Breast epithelium (tissue), 4 donors: ENCODE data around the gene NUDT1. TPM values are rescaled to one million over a fixed set of nuclear protein-coding genes. Genes with fewer than 3 reads are reported as not detected.

Experiments
- DNase-seq, 2 donors: peaks; one replicate each; pipeline ENCODE4 v3.0.0-alpha.2; 2019; ENCODE audit warnings: low spot score in 2 of 2
- H3K27ac ChIP-seq, 2 donors: fragments of 200-600 bp; sonication (generic) in 1 of 2; one replicate each; pipeline ENCODE4 v1.5.1; 2016 to 2019; ENCODE audit warnings: mild to moderate bottlenecking in 1 of 2
- H3K27me3 ChIP-seq, 2 donors: fragments of 200-600 bp; sonication (generic) in 1 of 2; one replicate each; pipeline versions ENCODE4 v1.5.1 to v1.6.0; 2017 to 2019; ENCODE audit warnings: control low read depth in 1 of 2, mild to moderate bottlenecking in 1 of 2
- H3K36me3 ChIP-seq: fragments of 200-600 bp; one replicate; pipeline ENCODE4 v1.5.1; 2019
- H3K4me1 ChIP-seq, 2 donors: fragments of 200-600 bp; sonication (generic); one replicate each; pipeline ENCODE4 v1.5.1; 2016 to 2019; ENCODE audit warnings: control low read depth in 1 of 2
- H3K4me3 ChIP-seq, 3 donors: fragments of 200-600 bp; sonication (generic); 1 replicate in 2 of 3; 2 replicates in 1 of 3; pipeline ENCODE4 v1.5.1; 2016 to 2019; ENCODE audit warnings: mild to moderate bottlenecking in 3 of 3, moderate library complexity in 2 of 3
- H3K9me3 ChIP-seq, 2 donors: fragments of 200-600 bp; sonication (generic) in 1 of 2; one replicate each; pipeline ENCODE4 v1.5.1; 2016 to 2019; ENCODE audit warnings: control low read depth in 1 of 2
- CTCF ChIP-seq, 3 donors: fragments of 450-650 bp; IDR thresholded peaks; one replicate each; pipeline ENCODE4 v1.5.1; 2016 to 2017; ENCODE audit warnings: antibody characterized with exemption in 3 of 3, mild to moderate bottlenecking in 3 of 3, moderate library complexity in 3 of 3
- POLR2A ChIP-seq: fragments of 450-650 bp; IDR thresholded peaks from one replicate; pipeline ENCODE4 v1.6.1; 2016; ENCODE audit warnings: antibody characterized with exemption, mild to moderate bottlenecking, moderate library complexity
- POLR2AphosphoS5 ChIP-seq, 3 donors: sonication (generic); formaldehyde crosslinking; IDR thresholded peaks; one replicate each; pipeline ENCODE4 v1.6.1; 2017; ENCODE audit warnings: antibody characterized with exemption in 3 of 3
- intact Hi-C: fragments of 100-400 bp; cut with DNase I; formaldehyde crosslinking; loops from one replicate; pipeline ENCODE4 v1.15.1; 2023; ENCODE audit warnings: low total_unique reads
- total RNA-seq, 3 donors: library from RNA; depleted of rRNA; stranded (reverse); fragments of >200 nt; gene quantifications; one replicate each; pipeline ENCODE4 v1.1.0, GENCODE V29; 2016

NUDT1 gene
- total RNA-seq, 3 donors from 2014 or later = 13.3 to 28.5 (median 18.0) TPM

- H3K4me1 ChIP-seq = no peaks in the 10 kb centered on the region
- no peak overlapping the region for H3K27ac ChIP-seq
- TF ChIP-seq CTCF (IDR thresholded peaks at IDR 0.05) (no peak), POLR2A (no peak)
- H3K27me3 ChIP-seq = no peaks in the 10 kb centered on the region
- H3K9me3 ChIP-seq = no peaks in the 10 kb centered on the region
- DNase-seq = no peak
- intact Hi-C loops = no loop called here
- H3K36me3 ChIP-seq = peaks cover 4% of the 10 kb centered on the region
- no peak overlapping the region for H3K4me3 ChIP-seq
Measured at GRCh38 chr7:2274666-2275065, 32.6 kb downstream of the NUDT1 start.

- TF ChIP-seq POLR2AphosphoS5 (IDR thresholded peaks at IDR 0.05) = no peak
- TF ChIP-seq POLR2A = no peak
- TF ChIP-seq CTCF (IDR thresholded peaks at IDR 0.05) = no peak
- no peak overlapping the region for H3K27ac ChIP-seq
- no peaks in the 10 kb centered on the region for H3K27me3 ChIP-seq
- DNase-seq = no peak
- no peak overlapping the region for H3K4me3 ChIP-seq
- peaks cover 4% of the 10 kb centered on the region for H3K36me3 ChIP-seq
- no peaks in the 10 kb centered on the region for H3K4me1 ChIP-seq
- H3K9me3 ChIP-seq = no peaks in the 10 kb centered on the region
- intact Hi-C loops = no loop called here
Measured at GRCh38 chr7:2275101-2275500, 33.1 kb downstream of the NUDT1 start.

GRCh38 chr7:2276107-2276506 is 34.1 kb downstream of the NUDT1 start:
- Histone ChIP-seq H3K36me3 (peaks cover 4% of the 10 kb centered on the region), H3K27ac (no peak overlapping the region), H3K4me1 (no peaks in the 10 kb centered on the region), H3K4me3 (no peak overlapping the region), H3K27me3 (no peaks in the 10 kb centered on the region), H3K9me3 (no peaks in the 10 kb centered on the region)
- DNase-seq = no peak
- intact Hi-C loops = no loop called here
- TF ChIP-seq POLR2AphosphoS5 (IDR thresholded peaks at IDR 0.05) (no peak), CTCF (IDR thresholded peaks at IDR 0.05) (no peak), POLR2A (no peak)

- Histone ChIP-seq H3K4me3 (no peak overlapping the region), H3K9me3 (no peaks in the 10 kb centered on the region), H3K36me3 (peaks cover 4% of the 10 kb centered on the region), H3K27me3 (no peaks in the 10 kb centered on the region), H3K27ac (no peak overlapping the region), H3K4me1 (no peaks in the 10 kb centered on the region)
- TF ChIP-seq CTCF (IDR thresholded peaks at IDR 0.05) = no peak
- TF ChIP-seq POLR2A = no peak
- no peak for TF ChIP-seq POLR2AphosphoS5 (IDR thresholded peaks at IDR 0.05)
- DNase-seq = no peak
- intact Hi-C loops = no loop called here
Measured at GRCh38 chr7:2278026-2278425, 36.0 kb downstream of the NUDT1 start.

GRCh38 chr7:2279896-2280295 is 37.9 kb downstream of the NUDT1 start:
- Histone ChIP-seq H3K4me3 (no peak overlapping the region), H3K27me3 (no peaks in the 10 kb centered on the region), H3K9me3 (no peaks in the 10 kb centered on the region), H3K36me3 (no peaks in the 10 kb centered on the region), H3K4me1 (no peaks in the 10 kb centered on the region), H3K27ac (no peak overlapping the region)
- TF ChIP-seq POLR2AphosphoS5 (IDR thresholded peaks at IDR 0.05) = no peak
- intact Hi-C loops = loop anchor here (5.0 kb wide), 1 partner anchor 1847 kb away; no protein-coding TSS in a partner anchor
- no peak for DNase-seq

GRCh38 chr7:2280424-2280823 is 38.4 kb downstream of the NUDT1 start:
- Histone ChIP-seq H3K9me3 (no peaks in the 10 kb centered on the region), H3K4me1 (no peaks in the 10 kb centered on the region), H3K27ac (no peak overlapping the region), H3K36me3 (no peaks in the 10 kb centered on the region), H3K27me3 (no peaks in the 10 kb centered on the region), H3K4me3 (no peak overlapping the region)
- TF ChIP-seq POLR2A = no peak
- TF ChIP-seq CTCF (IDR thresholded peaks at IDR 0.05) = no peak
- no peak for TF ChIP-seq POLR2AphosphoS5 (IDR thresholded peaks at IDR 0.05)
- no peak for DNase-seq
- intact Hi-C loops = loop anchor here (5.0 kb wide), 1 partner anchor 1847 kb away; no protein-coding TSS in a partner anchor
